Activated CD4-positive, CD25-positive, alpha-beta regulatory T cell treated with anti-CD3 and anti-CD28 coated beads, Interleukin-2, amount 50 U/mL, for 16 hours (primary cell): ENCODE measurements around the gene LUC7L2.
"Not testable (repeated sequence)": the region's sequence is repeated elsewhere in the genome, so short reads cannot be mapped to it uniquely, and the experiment has no call there.

Experiments
- DNase-seq: peaks from one replicate; pipeline ENCODE4 v3.0.0-alpha.2; 2020; ENCODE audit warnings: low read depth, low spot score

LUC7L2 gene

DNA sequence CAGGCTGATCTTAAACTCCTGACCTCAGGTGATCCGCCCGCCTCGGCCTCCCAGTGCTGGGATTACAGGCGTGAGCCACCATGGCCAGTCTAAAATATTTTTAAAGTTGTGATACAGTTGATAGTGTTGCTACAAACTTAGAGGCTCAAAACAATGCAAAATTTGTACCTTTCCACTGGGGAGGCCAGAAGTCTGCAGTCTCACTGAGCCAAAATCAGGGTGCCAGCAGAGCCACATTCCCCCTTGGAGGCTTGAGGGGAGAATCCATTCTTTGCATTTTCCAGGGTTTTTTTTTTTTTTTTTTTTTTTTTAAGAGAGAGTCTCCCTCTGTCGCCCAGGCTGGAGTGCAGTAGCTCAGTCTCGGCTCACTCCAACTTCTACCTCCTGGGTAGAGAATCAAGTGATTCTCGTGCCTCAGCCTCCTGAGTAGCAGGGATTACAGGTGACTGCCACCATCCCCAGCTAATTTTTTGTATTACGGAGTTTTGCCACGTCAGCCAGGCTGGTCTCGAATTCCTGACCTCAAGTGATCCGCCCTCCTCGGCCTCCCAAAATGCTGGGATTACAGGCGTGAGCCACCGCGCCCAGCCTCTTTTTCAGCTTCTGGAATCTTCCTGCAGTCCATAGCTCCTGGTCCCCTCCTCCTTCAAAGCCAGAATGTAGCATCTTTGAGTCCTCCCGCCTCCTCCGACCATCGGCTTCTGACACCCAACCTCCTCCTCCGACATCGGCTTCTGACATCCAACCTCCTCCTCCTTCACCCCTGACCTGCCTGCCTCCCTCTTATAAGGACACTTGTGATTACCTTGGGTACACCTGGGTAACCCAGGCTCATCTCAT is 86.6 kb downstream of the LUC7L2 start:
- no peak for DNase-seq

DNA sequence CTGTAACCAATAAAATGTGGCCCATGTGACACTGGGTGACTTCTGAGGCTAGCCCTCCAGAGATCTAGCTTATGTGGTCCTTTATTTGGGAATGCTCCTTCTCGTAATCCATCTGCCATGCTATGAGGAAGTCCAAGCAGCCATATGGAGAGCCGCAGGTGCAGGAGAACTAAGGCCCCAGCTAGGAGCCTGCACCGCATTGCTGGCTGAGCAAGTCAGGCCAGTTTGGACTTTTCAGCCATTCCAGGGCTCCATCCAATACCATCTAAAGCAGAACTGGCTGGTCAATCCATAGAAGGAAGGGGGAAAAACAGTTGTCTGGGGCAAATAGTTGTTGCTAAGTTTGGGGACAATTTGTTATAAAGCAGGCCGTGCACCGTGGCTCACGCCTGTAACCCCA is 91.2 kb downstream of the LUC7L2 start:
- DNase-seq: no peak

DNA sequence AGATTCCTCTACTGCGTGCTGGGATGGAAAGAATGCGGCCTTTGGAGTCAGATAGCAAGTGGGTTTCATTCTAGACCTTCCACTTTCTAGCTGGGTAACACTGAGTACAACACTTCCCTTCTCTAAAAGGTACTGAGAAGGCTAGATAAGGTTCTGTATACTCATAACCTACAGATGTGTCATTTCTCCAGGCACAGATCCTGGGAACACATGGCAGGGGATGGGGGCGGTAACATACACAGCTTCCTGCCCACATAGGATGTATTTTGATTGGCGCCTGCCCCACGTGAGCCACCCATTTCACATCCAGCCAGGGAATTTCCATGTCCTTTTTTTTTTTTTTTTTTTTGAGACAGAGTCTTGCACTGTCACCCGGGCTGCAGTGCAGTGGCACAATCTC is 91.9 kb downstream of the LUC7L2 start:
- no peak for DNase-seq

DNA sequence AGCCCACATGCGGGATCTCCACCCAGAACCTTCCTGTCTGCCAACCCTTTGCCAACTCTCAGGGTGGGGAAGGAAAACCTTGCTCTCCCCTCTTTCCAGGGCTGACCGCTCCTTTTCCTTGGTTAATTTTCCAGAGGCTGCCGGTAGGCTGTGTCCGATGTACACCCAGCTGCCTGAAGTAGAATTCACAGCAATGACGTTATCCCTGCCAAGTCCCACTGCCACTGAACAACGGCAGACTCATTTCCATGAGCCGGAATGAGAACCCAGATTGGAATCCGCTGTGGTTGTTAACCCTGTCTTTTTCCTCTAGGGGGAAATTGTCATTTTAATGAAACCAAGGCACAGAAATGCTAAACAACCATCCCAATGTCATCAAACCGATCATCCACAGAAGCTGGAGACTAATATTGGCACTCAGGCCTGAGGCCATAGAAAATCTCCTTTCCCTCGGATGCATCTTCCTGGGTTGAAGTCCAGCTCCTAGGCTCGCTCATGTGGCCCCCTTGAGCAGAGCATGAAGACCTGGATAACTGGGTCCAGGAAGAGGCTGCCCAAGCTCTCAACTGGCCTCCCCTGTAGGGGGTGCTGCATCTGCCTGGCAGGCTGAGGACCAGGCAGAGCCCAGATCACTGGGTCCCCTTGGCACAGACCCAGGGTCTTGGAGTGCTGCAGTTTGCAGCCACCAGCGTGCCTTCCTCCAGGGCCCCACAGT is 93.4 kb downstream of the LUC7L2 start:
- no peak for DNase-seq

DNA sequence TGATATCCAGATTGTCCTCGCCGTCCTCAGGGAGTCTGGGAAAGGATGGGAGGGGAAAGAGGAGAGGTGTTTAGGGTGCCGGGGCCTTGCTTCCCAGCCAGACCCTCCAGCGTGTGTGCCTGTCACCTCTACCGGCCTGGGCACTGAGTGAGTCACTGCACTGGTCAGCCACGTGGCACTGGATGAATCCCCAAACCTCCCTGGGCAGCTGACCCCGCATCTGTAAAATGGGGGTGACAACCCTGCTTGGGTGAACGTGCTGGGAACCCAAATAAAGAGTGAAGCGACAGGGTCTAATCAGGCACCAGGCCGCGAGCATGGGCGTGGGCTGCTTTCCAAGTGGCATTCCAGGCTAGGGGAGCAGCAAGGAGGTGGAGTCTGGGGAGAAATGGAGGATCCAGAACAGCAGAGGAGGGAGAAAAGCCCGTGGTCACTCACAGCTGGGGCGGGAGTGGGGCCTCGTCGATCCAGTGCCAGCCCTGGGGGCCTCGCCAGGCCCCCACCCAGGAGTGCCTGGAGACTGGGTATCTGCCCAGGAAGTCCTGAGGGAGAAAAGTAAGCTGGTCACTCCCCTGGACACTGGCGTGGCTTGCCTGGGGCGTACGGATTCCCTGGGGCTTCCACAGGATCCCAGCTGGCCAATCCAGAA is 94.1 kb downstream of the LUC7L2 start:
- DNase-seq: no peak

DNA sequence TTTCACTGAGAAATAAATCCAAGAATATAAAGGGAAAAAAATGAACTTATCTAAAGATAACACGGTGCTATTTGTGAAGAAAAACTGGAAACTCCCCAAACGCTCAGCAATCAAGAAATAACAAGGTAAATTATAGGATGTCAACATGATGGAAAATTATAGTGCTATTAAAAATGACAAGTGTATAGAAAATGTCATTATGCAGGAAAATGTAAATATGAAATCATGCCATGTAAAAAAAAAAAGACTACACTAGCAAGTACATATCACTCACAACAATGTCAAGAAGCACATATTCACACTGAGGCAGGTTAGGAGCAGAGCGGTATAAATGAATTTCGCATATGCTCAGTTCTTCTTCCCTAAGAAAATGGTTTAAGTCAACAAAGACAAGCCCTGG is 96.1 kb downstream of the LUC7L2 start:
- DNase-seq: no peak

DNA sequence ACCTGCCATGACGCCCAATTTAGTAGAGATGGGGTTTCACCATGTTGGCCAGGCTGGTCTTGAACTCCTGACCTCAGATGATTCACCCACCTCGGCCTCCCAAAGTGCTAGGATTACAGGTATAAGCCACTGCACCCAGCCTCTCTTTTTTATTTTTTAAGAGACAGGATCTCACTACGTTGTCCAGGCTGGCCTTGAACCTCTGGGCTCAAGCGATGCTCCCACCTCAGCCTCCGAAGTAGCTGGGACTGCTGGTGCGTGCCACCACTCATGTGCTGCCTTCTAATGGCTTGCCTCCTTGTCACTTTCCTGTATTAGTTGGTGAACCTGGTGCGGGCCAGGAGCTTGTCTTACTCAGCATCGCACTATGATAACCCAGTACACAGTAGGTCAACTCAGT is 96.8 kb downstream of the LUC7L2 start:
- no peak for DNase-seq

DNA sequence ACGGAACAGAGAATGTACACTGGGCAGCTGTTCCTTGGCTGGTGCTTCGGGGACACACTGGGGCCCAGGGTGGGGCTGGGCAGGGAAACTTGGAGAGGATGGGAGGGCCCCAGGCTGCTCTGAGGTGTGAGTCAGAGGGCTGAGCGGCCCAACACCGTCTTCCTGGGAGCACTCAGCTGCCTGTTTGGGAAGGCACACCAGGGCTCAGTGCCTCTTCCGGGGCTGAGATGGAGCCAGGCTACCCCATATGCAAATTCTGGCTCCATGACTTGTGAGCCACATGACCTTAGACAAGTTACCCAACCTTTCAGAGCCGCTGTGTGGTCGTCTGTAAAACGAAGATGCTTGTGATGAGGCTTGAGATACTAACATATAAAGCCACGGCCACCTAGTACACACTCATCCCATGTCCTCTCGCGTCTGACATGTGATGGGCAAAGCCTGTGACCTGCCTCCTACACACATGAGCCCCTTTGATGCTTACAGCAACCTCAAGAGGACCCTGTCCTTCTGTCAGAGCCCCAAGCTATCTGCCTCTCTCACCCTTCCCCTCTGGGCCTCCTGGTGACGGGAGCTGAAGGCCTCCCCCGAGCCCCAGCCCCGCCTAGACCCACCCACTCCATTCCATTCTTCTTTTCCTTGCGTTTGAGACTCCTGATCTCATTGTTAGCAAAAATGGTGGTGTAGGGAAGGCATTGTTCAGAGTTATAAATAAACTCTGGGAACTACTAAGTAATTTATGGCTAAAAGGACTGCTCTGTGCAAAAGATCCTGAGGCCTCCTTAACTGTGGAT is 97.7 kb downstream of the LUC7L2 start:
- no peak for DNase-seq

DNA sequence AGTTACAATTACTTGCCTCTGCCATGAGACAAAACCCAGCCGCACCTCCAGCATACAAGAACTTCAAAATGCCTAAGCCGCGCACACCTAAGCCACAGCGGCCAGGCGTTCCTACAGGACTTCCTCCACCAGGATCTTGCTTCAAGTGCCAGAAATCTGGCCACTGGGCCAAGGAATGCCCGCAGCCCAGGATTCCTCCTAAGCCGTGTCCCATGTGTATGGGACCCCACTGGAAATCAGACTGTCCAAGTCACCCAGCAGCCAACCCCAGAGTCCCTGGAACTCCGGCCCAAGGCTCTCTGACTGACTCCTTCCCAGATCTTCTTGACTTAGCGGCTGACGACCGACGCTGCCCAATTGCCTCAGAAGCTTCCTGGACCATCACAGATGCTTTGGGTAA is 103.7 kb downstream of the LUC7L2 start:
- DNase-seq: not testable (repeated sequence)

DNA sequence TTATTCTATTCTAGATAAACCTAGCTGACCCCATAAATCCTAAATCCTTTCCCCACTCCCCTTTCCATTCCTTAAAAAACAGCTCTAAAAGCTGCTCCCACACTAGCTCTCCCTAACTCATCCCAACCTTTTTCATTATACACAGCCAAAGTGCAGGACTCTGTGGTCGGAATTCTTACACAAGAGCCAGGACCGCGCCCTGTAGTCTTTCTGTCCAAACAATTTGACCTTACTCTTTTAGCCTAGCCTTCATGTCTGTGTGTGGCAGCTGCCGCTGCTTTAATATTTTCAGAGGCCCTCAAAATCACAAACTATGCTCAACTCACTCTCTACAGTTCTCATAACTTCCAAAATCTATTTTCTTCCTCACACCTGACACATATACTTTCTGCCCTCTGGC is 104.8 kb downstream of the LUC7L2 start:
- DNase-seq: not testable (repeated sequence)

DNA sequence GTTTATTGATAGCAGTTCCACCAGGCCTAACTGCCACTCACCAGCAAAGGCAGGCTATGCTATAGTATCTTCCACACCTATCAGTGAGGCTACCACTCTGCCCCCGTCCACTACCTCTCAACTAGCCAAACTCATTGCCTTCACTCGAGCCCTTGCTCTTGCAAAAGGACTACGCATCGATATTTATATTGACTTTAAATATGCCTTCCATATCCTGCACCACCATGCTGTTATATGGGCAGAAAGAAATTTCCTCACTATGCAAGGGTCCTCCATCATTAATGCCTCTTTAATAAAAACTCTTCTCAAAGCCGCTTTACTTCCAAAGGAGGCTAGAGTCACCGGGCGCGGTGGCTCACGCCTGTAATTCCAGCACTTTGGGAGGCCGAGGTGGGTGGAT is 105.4 kb downstream of the LUC7L2 start:
- not testable (repeated sequence) for DNase-seq

DNA sequence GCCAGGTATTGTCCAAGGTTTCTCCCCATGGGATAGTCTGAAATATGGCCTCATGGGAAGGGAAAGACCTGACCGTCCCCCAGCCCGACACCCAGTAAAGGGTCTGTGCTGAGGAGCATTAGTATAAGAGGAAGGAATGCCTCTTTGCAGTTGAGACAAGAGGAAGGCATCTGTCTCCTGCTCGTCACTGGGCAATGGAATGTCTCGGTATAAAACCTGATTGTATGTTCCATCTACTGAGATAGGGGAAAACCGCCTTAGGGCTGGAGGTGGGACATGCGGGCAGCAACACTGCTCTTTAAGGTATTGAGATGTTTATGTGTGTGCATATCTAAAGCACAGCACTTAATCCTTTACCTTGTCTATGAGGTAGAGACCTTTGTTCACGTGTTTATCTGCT is 108.0 kb downstream of the LUC7L2 start:
- DNase-seq: not testable (repeated sequence)

DNA sequence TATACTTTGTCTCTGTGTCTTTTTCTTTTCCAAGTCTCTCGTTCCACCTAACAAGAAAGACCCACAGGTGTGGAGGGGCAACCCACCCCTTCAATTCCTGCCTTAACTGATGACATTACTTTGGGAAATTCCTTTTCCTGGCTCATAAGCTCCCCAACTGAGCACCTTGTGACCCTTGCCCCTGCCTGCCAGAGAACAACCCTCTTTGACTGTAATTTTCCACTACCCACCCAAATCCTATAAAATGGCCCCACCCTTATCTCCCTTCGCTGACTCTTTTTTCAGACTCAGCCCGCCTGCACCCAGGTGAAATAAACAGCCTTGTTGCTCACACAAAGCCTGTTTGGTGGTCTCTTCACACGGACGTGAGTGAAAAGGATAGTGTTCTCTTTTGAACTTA is 108.6 kb downstream of the LUC7L2 start:
- DNase-seq: not testable (repeated sequence)

DNA sequence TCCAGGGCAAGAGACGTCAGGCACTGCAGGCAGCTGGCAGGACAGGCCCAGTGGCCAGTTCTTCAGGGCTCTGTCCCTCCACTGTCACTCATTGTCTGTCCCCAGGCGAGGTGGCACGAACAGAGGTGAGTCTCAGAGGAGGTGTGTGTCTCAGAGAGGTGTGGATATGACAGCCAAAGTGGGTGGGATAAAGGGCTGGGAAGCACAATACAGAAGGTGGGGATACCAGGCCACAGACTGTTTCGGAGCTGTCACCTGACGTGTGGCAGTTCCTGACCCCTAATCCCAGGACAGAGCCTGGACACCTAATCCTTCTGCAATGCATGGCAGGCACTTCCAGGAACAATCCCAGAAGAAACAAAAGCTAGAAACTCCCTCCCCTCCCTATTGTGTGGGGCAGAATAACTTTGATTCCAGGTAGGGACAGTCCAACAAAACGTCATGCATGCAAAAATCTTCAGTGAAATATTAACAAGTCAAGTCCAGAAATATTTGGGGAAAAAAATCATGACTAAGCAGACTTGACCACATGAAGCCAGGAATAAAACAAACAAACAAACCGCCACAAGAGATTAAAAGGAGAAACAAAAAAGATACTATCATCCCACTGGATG is 112.2 kb downstream of the LUC7L2 start:
- DNase-seq: no peak
